Measurements from ENCODE around the gene CAMK2G. TPM values are rescaled to one million over a fixed set of nuclear protein-coding genes. Genes with fewer than 3 reads are reported as not detected.

CAMK2G gene
- total and polyA plus RNA-seq, 4 donors, result 6.8 to 18.3 (median 9.9) TPM

DNA sequence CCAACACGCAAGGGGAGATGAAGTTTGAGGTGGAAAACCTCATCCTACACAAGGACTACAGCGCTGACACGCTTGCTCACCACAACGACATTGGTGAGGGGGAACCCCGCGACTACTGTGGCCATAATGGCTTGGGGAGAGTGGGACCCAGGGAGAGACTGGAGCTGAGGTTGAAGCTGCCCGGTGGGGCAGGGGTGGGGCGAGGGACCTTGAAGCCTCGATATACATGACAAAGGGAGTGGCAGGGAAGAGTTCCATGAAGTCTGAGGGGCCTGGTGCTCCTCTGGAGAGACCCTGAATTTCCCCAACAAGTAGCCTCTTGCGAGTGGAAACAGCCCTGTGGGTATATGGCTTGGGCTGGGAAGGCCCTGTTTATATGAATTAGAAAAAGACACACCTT lies 39.7 kb upstream of the CAMK2G start:
- Histone ChIP-seq H3K36me3 (ENCODE audit: control insufficient read depth in 4 of 4, insufficient read depth in 3 of 4, low read depth in 1 of 4, low read length in 3 of 4) (no peaks in the 10 kb centered on the region), H3K4me3 (ENCODE audit: low read depth in 1 of 3, low read length in 3 of 3) (no peak overlapping the region), H3K9ac (ENCODE audit: low read depth in 1 of 2, low read length in 2 of 2) (no peak overlapping the region), H3K27ac (ENCODE audit: low read depth in 1 of 2, low read length in 2 of 2) (no peak overlapping the region), H3K9me3 (ENCODE audit: control insufficient read depth in 4 of 4, low read length in 3 of 4) (peaks cover 0 to 2% (median 0%) of the 10 kb centered on the region in 4 donors), H3K27me3 (ENCODE audit: control insufficient read depth in 4 of 4, insufficient read depth in 4 of 4, low read length in 3 of 4) (no peaks in the 10 kb centered on the region), H3K4me1 (ENCODE audit: control insufficient read depth in 4 of 4, insufficient read depth in 4 of 4, low read length in 3 of 4) (peaks cover 4 to 19% (median 13%) of the 10 kb centered on the region in 4 donors)
- DNase-seq (ENCODE audit: low spot score), result no peak
- 87% methylated on average over 10 of the region's 10 CpGs for WGBS
- TF ChIP-seq JUND (IDR thresholded peaks at IDR 0.05), result no peak
- TF ChIP-seq SP1 (IDR thresholded peaks at IDR 0.05), result no peak
- TF ChIP-seq TAF1 (conservative IDR thresholded peaks at IDR 0.05), result no peak
- no peak for TF ChIP-seq FOXA1 (IDR thresholded peaks at IDR 0.05)
- TF ChIP-seq EGR1 (IDR thresholded peaks at IDR 0.05; ENCODE audit: low read depth in 2 of 2), result no peak
- TF ChIP-seq FOXA2 (IDR thresholded peaks at IDR 0.05), result no peak
- no peak for TF ChIP-seq HNF4A (conservative IDR thresholded peaks at IDR 0.05)
- TF ChIP-seq ZBTB33 (IDR thresholded peaks at IDR 0.05), result no peak
- no peak for TF ChIP-seq RAD21 (IDR thresholded peaks at IDR 0.05)
- no peak for TF ChIP-seq YY1 (IDR thresholded peaks at IDR 0.05)

GRCh38 chr10:73911553-73912004 lies 37.2 kb upstream of the CAMK2G start:
- TF ChIP-seq HNF4G (IDR thresholded peaks at IDR 0.05) (no peak), TAF1 (conservative IDR thresholded peaks at IDR 0.05) (no peak), ZBTB33 (IDR thresholded peaks at IDR 0.05) (no peak), NR2F2 (IDR thresholded peaks at IDR 0.05) (no peak), GABPA (IDR thresholded peaks at IDR 0.05 in 1 of 2, conservative IDR thresholded peaks at IDR 0.05 in 1 of 2) (no peak), FOXA2 (IDR thresholded peaks at IDR 0.05) (no peak), MAX (IDR thresholded peaks at IDR 0.05) (no peak), EGR1 (IDR thresholded peaks at IDR 0.05; ENCODE audit: low read depth in 2 of 2) (no peak), FOXA1 (IDR thresholded peaks at IDR 0.05) (no peak), CTCF (IDR thresholded peaks at IDR 0.05; ENCODE audit: low read depth, low read length, missing input control) (no peak), SP1 (IDR thresholded peaks at IDR 0.05) (no peak), RXRA (IDR thresholded peaks at IDR 0.05) (no peak), RAD21 (IDR thresholded peaks at IDR 0.05) (no peak), ATF3 (IDR thresholded peaks at IDR 0.05) (no peak), HNF4A (conservative IDR thresholded peaks at IDR 0.05) (no peak)
- TF ChIP-seq, protein P1, sequence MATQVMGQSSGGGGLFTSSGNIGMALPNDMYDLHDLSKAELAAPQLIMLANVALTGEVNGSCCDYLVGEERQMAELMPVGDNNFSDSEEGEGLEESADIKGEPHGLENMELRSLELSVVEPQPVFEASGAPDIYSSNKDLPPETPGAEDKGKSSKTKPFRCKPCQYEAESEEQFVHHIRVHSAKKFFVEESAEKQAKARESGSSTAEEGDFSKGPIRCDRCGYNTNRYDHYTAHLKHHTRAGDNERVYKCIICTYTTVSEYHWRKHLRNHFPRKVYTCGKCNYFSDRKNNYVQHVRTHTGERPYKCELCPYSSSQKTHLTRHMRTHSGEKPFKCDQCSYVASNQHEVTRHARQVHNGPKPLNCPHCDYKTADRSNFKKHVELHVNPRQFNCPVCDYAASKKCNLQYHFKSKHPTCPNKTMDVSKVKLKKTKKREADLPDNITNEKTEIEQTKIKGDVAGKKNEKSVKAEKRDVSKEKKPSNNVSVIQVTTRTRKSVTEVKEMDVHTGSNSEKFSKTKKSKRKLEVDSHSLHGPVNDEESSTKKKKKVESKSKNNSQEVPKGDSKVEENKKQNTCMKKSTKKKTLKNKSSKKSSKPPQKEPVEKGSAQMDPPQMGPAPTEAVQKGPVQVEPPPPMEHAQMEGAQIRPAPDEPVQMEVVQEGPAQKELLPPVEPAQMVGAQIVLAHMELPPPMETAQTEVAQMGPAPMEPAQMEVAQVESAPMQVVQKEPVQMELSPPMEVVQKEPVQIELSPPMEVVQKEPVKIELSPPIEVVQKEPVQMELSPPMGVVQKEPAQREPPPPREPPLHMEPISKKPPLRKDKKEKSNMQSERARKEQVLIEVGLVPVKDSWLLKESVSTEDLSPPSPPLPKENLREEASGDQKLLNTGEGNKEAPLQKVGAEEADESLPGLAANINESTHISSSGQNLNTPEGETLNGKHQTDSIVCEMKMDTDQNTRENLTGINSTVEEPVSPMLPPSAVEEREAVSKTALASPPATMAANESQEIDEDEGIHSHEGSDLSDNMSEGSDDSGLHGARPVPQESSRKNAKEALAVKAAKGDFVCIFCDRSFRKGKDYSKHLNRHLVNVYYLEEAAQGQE (IDR thresholded peaks at IDR 0.05), result no peak
- H3K4me3 ChIP-seq (ENCODE audit: low read depth in 1 of 3, low read length in 3 of 3), result peak overlapping the region; percentile 35 to 53 (median 44)
- no peaks in the 10 kb centered on the region for H3K27me3 ChIP-seq (ENCODE audit: control insufficient read depth in 4 of 4, insufficient read depth in 4 of 4, low read length in 3 of 4)
- no peaks in the 10 kb centered on the region for H3K36me3 ChIP-seq (ENCODE audit: control insufficient read depth in 4 of 4, insufficient read depth in 3 of 4, low read depth in 1 of 4, low read length in 3 of 4)
- H3K9ac ChIP-seq (ENCODE audit: low read depth in 1 of 2, low read length in 2 of 2), result no peak overlapping the region
- no peak for DNase-seq (ENCODE audit: low spot score)
- WGBS, result 19% methylated on average over 14 of the region's 14 CpGs
- peaks cover 4 to 20% (median 13%) of the 10 kb centered on the region in 4 donors for H3K4me1 ChIP-seq (ENCODE audit: control insufficient read depth in 4 of 4, insufficient read depth in 4 of 4, low read length in 3 of 4)
- H3K9me3 ChIP-seq (ENCODE audit: control insufficient read depth in 4 of 4, low read length in 3 of 4), result no peaks in the 10 kb centered on the region
- H3K27ac ChIP-seq (ENCODE audit: low read depth in 1 of 2, low read length in 2 of 2), result peak overlapping the region; percentile 21 to 47
